OCI-M2 (cell line): Measurements from ENCODE around the gene DCUN1D3.
"Not testable (repeated sequence)": the region's sequence is repeated elsewhere in the genome, so short reads cannot be mapped to it uniquely, and the experiment has no call there.

Experiments used
- DNase-seq: peaks from one replicate; lab custom pipeline; 2025; ENCODE audit not compliant: unreplicated experiment; lab: John Stamatoyannopoulos, UW

DCUN1D3 gene

GRCh38 chr16:20838240-20838639, 61.9 kb downstream of the DCUN1D3 start:
- DNase-seq, result no peak

GRCh38 chr16:20833086-20833485, 67.1 kb downstream of the DCUN1D3 start:
- no peak for DNase-seq

- no peak for DNase-seq
Observed at GRCh38 chr16:20830372-20830771, 69.8 kb downstream of the DCUN1D3 start.

- no peak for DNase-seq
Observed at GRCh38 chr16:20829536-20829935, 70.6 kb downstream of the DCUN1D3 start.

GRCh38 chr16:20826039-20826566, 74.1 kb downstream of the DCUN1D3 start:
- DNase-seq, result no peak

GRCh38 chr16:20822521-20823325, 77.4 kb downstream of the DCUN1D3 start:
- DNase-seq, result no peak

GRCh38 chr16:20821682-20822081, 78.5 kb downstream of the DCUN1D3 start:
- DNase-seq, result no peak

GRCh38 chr16:20818929-20819585, 81.1 kb downstream of the DCUN1D3 start:
- no peak for DNase-seq

- no peak for DNase-seq
Observed at GRCh38 chr16:20814784-20815183, 85.4 kb downstream of the DCUN1D3 start.

GRCh38 chr16:20812510-20812909, 87.6 kb downstream of the DCUN1D3 start:
- no peak for DNase-seq

GRCh38 chr16:20811889-20812439, 88.2 kb downstream of the DCUN1D3 start:
- no peak for DNase-seq

GRCh38 chr16:20807862-20808261, 92.3 kb downstream of the DCUN1D3 start:
- DNase-seq, result no peak

GRCh38 chr16:20806168-20807050, 93.7 kb downstream of the DCUN1D3 start, which contains the start of the genes ERI2 and REXO5:
TSS of gene ERI2 (minus strand) at chr16:20806472. CDS start at chr16:20806430, 42 bp downstream.
TSS of gene REXO5 (plus strand) at chr16:20806527. CDS start at chr16:20806954, 427 bp downstream.
- DNase-seq, result peak; percentile 29

GRCh38 chr16:20805684-20806167, 94.4 kb downstream of the DCUN1D3 start:
- not testable (repeated sequence) for DNase-seq
